IPS-NIHi11 (cell line): ENCODE data around the gene MTFR1L.

Source experiments
- DNase-seq: peaks from one replicate; pipeline ENCODE4 v3.0.0; 2012; ENCODE audit warnings: mixed read lengths, low spot score

MTFR1L gene

GRCh38 chr1:25878690-25879089 lies 58.9 kb downstream of the MTFR1L start:
- DNase-seq, result no peak

GRCh38 chr1:25879675-25880074 lies 59.9 kb downstream of the MTFR1L start:
- no peak for DNase-seq

DNA sequence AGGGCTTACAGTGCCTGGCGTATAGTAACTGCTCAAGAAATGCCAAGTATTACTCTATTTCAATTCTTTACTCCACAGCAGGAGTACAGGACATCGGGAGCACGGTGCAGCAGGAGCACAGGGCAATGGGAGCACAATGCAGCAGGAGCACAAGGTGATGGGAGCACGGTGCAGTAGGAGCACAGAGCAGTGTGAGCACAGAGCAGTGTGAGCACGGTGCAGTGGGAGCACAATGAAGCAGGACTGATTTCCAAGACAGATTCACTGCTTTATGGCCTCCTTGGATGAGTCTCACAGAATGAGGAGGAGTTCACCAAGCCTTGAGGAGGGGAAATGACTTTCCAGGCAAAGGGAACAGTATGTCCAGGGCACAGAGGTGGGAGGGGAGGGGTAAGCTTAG lies 60.8 kb downstream of the MTFR1L start:
- DNase-seq, result no peak

DNA sequence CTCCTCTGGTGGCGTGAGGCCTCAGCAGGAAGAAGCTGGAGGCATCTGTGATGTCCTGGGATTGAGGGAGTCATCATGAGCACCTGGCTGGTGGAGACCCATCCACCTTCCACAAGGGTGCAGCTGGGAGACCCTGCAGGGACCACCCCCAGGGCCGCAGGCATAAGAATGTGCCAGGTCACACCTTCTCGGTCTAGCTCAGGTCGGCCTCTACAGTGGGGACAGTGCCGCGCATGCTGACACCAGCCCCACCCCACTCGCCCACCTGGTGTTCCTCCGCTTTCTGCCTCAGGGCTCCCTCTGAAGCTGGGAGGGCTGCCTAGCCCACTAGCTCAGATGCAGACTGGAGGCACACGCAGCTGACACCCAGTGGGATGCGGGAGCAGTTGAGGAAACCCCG lies 61.5 kb downstream of the MTFR1L start:
- no peak for DNase-seq
